ENCODE measurements around the gene LKAAEAR1. TPM values are rescaled to one million over a fixed set of nuclear protein-coding genes. Genes with fewer than 3 reads are reported as not detected.

The LKAAEAR1 gene
- total and polyA plus RNA-seq, 9 of the 15 experiments (the other 6 are each of a cell fraction or from before 2014, with no cell fraction given): not detected

DNA sequence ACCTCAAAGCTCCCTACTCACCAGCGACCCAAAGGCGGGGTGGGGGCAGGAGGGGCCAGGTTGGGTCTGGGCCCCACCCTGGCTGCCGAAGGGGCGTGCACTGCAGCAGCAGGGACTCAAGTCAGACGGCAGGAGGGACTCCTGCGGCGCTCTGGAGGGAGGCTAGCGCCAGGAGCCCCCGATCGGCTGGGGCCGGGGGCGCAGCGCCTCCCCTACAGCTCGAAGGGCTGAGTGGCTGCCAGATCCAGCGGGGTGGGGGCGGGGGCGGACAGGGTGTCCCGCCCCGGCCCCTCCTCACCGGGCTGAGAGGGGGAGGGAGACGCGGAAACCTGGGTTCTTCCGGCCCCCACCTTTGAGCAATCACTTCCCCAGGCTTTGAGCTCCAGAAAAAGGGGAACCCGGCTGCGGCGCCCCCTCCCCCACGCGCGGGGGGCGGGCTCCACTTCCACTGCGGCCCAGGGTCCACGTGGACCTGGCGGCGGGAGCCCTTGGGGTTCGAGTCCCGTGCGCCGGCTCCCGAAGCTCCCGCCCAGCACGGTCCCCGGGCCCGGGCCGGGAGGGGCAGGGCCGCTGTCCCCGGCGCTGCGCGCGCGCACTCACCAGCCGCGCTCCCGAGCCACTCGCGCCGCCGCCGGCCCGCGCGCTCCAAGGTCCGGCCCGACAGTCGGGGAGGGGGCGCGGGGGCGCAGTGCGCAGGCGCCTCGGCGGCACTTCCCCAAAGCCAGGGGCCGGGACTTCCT, 4.8 kb downstream of the LKAAEAR1 start, which contains the start of gene RGS19 (continued):
- TF ChIP-seq, protein P1, sequence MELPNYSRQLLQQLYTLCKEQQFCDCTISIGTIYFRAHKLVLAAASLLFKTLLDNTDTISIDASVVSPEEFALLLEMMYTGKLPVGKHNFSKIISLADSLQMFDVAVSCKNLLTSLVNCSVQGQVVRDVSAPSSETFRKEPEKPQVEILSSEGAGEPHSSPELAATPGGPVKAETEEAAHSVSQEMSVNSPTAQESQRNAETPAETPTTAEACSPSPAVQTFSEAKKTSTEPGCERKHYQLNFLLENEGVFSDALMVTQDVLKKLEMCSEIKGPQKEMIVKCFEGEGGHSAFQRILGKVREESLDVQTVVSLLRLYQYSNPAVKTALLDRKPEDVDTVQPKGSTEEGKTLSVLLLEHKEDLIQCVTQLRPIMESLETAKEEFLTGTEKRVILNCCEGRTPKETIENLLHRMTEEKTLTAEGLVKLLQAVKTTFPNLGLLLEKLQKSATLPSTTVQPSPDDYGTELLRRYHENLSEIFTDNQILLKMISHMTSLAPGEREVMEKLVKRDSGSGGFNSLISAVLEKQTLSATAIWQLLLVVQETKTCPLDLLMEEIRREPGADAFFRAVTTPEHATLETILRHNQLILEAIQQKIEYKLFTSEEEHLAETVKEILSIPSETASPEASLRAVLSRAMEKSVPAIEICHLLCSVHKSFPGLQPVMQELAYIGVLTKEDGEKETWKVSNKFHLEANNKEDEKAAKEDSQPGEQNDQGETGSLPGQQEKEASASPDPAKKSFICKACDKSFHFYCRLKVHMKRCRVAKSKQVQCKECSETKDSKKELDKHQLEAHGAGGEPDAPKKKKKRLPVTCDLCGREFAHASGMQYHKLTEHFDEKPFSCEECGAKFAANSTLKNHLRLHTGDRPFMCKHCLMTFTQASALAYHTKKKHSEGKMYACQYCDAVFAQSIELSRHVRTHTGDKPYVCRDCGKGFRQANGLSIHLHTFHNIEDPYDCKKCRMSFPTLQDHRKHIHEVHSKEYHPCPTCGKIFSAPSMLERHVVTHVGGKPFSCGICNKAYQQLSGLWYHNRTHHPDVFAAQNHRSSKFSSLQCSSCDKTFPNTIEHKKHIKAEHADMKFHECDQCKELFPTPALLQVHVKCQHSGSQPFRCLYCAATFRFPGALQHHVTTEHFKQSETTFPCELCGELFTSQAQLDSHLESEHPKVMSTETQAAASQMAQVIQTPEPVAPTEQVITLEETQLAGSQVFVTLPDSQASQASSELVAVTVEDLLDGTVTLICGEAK (IDR thresholded peaks at IDR 0.05): peak; percentile 58
- TF ChIP-seq, protein P1 (CRISPR knock-in tag; IDR thresholded peaks at IDR 0.05): no peak
- no peak for TF ChIP-seq ZFP30 (CRISPR knock-in tag; IDR thresholded peaks at IDR 0.05; ENCODE audit: borderline replicate concordance)
- no peak for TF ChIP-seq MTF1 (CRISPR knock-in tag; IDR thresholded peaks at IDR 0.05; ENCODE audit: borderline replicate concordance)
- TF ChIP-seq, protein P2, sequence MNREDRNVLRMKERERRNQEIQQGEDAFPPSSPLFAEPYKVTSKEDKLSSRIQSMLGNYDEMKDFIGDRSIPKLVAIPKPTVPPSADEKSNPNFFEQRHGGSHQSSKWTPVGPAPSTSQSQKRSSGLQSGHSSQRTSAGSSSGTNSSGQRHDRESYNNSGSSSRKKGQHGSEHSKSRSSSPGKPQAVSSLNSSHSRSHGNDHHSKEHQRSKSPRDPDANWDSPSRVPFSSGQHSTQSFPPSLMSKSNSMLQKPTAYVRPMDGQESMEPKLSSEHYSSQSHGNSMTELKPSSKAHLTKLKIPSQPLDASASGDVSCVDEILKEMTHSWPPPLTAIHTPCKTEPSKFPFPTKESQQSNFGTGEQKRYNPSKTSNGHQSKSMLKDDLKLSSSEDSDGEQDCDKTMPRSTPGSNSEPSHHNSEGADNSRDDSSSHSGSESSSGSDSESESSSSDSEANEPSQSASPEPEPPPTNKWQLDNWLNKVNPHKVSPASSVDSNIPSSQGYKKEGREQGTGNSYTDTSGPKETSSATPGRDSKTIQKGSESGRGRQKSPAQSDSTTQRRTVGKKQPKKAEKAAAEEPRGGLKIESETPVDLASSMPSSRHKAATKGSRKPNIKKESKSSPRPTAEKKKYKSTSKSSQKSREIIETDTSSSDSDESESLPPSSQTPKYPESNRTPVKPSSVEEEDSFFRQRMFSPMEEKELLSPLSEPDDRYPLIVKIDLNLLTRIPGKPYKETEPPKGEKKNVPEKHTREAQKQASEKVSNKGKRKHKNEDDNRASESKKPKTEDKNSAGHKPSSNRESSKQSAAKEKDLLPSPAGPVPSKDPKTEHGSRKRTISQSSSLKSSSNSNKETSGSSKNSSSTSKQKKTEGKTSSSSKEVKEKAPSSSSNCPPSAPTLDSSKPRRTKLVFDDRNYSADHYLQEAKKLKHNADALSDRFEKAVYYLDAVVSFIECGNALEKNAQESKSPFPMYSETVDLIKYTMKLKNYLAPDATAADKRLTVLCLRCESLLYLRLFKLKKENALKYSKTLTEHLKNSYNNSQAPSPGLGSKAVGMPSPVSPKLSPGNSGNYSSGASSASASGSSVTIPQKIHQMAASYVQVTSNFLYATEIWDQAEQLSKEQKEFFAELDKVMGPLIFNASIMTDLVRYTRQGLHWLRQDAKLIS (CRISPR knock-in tag; IDR thresholded peaks at IDR 0.05): no peak
- peak; percentile 79 for TF ChIP-seq CCNT2 (IDR thresholded peaks at IDR 0.05; ENCODE audit: borderline replicate concordance, extremely low read depth, insufficient read length, low read depth, low read length)
- peak; percentile 55; the same call in 1 of the 2 replicates for TF ChIP-seq ELF2 (CRISPR knock-in tag; IDR thresholded peaks at IDR 0.05)
- TF ChIP-seq GATA2 (CRISPR knock-in tag; IDR thresholded peaks at IDR 0.05): no peak
- peak; percentile 66; the same call in 1 of the 2 replicates for TF ChIP-seq PHF8 (IDR thresholded peaks at IDR 0.05; ENCODE audit: borderline replicate concordance, low read length)
- TF ChIP-seq CXXC5 (CRISPR knock-in tag; IDR thresholded peaks at IDR 0.05): peak; percentile 79
- TF ChIP-seq ZNF212 (CRISPR knock-in tag; IDR thresholded peaks at IDR 0.05): no peak
- TF ChIP-seq KDM4B (IDR thresholded peaks at IDR 0.05; ENCODE audit: borderline replicate concordance in 2 of 2, low read depth in 1 of 2): peak in 1 of 2 experiments; percentile 68; a peak in 1 of 4 replicates
- no peak for TF ChIP-seq HNRNPLL (IDR thresholded peaks at IDR 0.05; ENCODE audit: low read depth, low read length, poor library complexity, severe bottlenecking)

Measured in K562 (cell line).